ENCODE results near the gene TECPR1.
"Not testable (repeated sequence)": the region's sequence is repeated elsewhere in the genome, so short reads cannot be mapped to it uniquely, and the experiment has no call there.

TECPR1 gene

DNA sequence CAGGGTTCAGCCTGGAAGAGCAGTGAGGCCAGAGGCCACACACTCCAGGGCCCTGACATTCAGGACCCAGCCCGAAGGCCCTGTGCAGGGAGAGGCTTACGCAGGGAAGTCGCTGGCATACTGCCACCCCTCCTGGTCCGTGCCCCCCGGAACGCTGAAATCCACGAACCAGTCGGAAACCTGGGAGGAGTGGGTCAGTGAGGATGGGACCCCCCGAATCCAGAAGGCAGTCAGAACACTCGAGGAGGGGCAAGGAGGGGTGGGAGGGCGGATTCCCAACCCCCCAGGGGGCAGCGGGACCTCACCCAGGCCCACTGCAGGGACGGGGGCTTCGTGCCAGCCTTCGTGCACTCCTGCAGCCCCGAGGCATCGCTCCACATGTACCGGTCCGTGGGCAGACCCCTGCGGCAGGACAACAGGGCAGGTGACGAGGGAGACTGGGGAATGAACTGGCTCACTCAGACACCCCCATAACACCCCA, 27.3 kb downstream of the TECPR1 start:
- DNase-seq (ENCODE audit: low read depth): no peak

DNA sequence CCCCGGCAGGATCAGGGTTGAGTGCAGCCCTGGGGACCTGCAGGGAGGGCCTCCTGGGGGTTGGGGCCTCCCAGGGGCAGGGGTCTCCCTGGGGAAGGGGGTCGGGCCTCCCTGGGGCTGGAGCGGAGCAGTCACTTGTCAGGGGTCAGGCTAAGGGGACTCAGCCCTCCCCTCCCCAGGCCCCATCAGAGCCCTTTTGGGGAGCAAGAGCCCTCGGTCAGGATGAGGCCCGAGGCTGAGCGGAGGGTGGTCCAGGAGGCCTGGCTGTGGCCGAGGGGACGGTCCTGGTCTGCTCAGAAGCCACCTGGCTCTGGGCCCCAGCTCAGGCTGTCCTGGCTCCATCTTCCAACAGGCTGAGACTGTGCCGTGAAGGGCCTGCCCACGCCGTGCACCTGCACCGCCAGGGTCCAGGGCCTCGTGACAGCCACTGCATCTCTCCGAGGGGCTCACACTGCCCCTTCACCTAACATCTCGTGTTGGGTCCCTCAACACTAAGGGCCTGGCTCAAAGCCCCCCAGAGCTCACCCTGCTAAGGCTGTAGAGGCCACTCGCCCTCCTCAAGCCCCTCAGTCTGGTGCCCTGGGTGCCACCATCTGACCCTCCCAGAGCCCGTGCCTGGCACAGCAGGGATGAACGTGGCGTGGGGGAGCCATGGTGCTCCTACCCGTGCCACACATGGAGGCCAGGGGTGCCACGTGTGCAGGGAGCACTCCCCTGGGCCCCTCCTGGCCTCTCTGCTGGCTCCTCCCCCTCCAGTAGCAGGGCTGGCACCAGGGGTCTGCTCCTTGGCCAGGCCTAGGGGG, 27.9 kb downstream of the TECPR1 start:
- DNase-seq (ENCODE audit: low read depth): no peak

DNA sequence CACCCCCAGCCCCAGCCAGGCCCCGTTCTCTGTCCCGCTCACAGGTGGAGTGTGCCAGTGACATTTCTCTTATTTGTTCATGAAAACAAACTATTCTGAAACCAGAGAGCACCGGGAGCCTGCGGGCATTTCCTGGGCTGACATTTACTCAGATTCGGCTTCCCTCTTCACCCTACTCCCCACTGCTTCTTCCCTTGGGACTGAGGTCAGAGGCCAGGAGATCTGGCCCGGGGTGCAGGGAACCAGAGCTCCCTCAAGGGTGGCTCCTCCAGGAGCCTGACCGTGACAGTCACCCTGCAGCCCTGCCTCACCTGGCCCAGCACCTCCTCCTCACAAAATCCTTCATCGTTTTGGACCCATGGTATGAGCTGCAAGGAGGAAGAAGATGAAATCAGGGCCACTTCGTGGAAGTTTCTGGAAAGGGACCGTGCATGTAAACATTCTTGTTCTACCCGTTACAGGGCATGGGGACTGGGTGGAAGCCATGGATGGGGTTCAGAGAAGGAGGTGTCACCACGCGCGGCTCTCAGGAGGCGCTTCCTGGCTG, 28.6 kb downstream of the TECPR1 start:
- DNase-seq (ENCODE audit: low read depth): no peak

DNA sequence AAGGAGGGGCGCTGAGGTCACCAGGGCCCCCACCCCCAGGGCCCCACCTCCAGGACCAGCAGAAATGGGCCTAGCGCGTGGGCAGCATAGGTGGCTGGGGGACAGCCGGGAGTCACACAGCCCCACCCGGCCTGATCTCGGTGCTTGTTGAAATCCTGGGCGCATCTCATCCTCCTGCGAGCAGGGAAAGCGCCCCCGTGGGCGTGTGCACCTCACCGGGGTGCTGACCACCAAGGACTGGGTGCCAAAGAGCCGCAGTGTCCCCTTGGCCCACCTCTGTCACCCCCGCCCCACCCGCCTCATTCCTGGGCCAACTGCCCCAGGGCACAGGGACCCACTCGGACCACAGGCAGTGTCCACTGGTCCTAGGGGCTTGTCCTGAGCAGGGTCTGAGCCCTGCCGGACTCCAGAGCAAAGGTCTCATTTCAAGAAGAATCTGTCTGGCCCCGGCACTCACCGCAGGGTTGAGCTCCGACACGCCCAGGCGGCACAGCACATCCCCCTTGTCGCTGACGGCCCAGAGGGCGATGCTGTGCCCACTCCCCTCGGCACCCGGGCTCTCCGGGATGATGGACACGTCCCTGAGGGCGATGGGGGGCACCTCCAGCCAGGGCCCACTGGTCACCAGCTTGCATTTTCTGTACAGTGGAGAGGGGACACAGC, 29.4 kb downstream of the TECPR1 start:
- no peak for DNase-seq (ENCODE audit: low read depth)

DNA sequence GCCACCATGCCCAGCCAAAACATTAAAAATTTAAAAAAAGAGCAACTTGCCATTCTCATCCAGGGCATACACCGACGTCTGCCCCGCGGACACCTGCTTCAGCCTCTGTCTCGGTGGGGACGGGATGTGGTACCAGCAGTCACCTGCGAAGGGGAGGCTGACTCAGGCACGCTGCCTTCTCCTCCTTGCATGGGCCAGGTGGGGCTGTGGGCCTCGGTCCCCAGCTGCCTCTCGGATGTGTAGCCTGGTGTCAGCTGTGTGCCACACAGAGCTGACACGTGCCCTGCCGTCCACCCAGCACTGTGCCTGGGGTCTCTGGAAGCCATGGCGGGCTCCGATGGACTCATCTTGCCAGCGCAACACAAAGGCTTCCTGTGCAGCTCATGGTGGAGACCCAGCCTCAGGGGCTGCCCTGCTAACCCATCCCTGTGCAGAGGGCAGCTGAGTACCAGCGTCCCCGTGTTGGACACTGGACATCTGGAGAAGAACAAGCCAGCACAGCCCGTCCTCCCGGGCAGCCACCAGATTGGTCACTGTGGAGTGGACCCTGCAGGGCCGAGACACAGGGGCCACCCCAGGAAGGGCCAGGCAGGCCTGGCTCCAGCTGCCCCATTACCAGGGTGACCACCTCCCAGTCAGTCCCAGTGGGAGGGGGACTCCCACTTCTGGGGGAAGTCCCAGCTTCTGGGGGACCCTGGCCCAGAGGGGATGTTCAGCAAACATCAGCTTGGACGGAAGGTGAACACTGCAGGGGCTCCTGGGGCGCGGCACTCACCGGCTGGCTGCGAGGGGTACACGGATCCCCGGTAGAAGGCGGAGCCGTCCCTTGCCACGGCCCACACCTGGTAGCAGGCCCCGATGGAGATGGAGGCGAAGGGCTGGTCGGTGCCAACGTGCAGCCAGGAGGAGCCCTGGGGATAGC, 30.2 kb downstream of the TECPR1 start:
- DNase-seq (ENCODE audit: low read depth): no peak

DNA sequence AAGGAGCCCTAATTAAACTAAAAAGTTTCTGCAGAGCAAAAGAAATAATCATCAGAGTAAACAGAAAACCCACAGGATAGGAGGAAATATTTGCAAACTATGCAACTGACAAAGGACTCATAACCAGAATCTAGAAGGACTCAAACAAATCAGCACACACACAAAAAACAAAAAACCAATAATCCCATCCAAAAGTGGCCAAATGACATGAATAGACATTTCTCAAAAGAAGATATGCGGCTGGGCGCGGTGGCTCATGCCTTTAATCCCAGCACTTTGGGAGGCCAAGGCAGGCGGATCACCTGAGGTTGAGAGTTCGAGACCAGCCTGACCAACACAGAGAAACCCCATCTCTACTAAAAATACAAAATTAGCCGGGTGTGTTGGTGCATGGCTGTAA, 32.6 kb downstream of the TECPR1 start:
- DNase-seq (ENCODE audit: low read depth): not testable (repeated sequence)

DNA sequence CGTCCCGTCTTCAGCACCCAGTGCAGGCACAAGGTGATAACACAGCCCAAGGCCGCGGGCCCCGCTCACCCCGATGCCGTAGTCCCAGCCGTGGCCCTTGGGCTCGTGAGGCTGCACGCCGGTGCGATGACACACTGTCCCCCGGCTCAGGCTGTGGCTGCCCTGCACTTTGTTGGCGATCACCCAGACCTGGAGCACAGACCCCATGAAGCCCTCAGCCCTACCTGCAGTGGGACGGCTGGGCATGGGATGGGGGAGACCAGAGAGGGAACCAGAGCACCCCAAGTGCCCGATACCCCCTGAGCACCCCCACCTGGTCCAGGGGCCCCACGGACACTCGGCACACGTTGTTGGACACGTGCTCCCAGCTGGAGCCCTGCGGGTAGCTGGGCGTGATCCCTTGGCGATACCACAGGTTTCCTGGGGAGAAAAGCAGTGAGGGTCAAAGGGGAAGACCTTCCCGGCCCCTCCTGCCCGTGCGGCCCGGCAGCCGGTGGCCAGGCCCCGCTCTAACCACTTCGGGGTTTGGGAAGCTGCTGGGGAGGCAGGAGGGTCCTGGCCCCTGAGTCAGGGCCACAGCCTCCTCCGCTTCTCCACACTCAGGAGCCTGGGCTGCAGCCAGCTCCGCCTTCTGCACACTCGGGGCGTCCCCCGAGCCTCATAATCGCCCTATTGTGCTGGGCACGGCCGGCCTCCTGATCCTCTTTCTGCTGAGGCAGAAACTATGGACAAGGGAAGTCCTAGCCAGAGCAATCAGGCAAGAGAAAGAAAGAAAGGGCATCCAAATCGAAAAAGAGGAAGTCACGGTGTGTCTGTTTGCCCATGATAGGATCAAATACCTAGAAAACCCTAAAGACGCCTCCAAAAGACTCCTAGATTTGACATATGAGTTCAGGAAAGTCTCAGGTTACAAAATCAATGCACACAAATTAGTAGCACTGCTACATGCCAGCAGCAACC, 34.1 kb downstream of the TECPR1 start:
- DNase-seq (ENCODE audit: low read depth): no peak

DNA sequence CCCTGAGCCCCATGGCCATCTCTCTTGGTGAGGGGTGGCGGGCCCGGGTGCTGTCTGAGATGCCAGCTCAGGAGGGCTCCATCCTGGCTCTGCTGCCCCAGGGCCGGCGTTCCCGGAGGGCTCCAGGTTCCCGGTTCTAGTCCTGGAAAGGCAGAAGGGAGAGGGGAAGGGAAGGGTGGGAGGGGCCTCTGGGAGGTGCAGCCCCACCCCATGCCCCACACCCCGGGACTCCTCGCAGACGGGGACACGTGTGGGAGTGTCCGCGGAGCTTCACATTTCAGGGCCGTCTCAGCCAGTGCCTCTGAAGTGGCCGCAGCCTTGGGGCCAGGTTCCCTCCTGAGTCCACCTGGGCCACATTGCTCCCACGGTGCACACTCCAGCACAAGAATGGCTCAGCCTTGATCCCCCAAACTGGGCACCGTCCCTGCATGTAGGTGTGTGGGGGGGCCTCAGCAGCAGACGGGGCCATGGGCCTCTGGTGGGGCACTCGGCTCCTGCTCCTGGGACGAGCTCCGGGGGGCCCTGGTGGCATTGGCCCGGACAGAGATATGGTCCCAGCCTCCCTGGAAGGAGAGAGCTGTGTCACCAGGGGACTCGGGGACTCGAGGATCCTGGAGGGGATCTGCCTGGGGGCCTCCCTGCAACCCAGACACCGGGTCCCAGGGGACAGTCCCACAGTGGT, 35.0 kb downstream of the TECPR1 start:
- no peak for DNase-seq (ENCODE audit: low read depth)

DNA sequence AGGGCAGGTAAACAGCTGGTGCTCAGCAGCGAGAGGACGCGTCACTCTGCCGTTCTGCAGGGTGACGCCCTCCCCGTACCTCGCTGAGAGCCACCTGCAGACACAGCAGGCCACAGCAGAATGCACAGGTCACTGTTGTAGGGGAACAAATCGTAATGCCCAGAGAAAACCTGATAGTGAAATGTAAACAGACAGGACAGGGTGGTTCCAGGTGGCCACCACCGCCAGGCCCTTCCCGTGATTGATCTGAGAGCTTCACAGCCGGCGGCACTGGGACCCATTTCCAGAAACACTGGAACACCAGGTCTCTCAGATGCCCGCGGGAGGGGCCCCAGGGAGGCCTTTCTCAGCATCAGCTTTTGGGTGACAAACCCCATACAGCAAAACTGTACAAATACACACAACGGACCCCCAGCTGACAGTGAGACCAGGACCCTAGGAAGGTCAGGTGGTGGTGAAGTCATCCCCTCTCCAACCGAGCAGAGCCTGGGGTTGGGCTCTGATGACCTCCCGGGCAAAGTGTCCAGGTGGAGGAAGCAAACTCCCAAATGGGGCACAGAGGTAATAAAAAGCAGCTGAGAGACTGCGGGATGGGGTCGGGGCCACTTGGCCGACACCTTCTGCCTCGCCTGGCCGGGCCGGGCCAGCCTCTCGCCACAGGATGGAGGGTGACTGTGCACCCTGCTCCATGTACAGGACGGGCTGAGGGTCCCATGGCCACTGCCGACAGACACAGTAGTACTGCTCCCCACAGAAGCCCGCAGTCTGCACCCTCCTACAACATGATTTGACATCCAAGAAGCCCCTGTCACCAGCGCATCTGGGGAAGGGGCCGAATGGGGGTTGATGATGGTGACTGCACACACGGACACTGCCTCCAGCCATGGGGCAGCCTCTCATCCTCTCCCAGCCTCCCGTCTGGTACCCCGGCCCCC, 36.2 kb downstream of the TECPR1 start:
- DNase-seq (ENCODE audit: low read depth): no peak

DNA sequence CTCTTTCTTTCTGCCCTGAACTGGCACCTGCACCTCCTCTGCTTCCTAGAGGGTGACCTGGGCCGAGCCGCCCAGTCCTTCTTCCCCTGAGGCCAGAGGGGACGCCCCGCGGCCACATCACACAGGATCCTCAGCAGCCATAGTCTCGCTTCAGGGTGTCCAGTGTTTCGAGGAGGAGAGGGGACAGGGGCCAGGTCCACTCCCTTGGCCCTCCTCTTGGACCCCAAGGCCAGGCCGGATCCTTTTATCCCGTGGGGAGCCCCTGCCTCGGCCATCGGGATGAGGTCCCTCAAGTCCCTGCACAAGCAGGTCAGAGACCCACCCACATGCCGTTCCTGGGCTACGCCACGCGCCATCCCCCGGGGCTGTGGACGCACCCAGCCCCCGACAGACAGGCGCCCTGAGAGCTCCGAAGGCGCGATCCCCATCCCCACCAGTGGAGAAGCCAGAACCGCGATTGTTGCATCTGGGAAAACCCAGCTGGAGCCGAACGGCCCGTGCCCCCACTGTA, 37.2 kb downstream of the TECPR1 start:
- no peak for DNase-seq (ENCODE audit: low read depth)

DNA sequence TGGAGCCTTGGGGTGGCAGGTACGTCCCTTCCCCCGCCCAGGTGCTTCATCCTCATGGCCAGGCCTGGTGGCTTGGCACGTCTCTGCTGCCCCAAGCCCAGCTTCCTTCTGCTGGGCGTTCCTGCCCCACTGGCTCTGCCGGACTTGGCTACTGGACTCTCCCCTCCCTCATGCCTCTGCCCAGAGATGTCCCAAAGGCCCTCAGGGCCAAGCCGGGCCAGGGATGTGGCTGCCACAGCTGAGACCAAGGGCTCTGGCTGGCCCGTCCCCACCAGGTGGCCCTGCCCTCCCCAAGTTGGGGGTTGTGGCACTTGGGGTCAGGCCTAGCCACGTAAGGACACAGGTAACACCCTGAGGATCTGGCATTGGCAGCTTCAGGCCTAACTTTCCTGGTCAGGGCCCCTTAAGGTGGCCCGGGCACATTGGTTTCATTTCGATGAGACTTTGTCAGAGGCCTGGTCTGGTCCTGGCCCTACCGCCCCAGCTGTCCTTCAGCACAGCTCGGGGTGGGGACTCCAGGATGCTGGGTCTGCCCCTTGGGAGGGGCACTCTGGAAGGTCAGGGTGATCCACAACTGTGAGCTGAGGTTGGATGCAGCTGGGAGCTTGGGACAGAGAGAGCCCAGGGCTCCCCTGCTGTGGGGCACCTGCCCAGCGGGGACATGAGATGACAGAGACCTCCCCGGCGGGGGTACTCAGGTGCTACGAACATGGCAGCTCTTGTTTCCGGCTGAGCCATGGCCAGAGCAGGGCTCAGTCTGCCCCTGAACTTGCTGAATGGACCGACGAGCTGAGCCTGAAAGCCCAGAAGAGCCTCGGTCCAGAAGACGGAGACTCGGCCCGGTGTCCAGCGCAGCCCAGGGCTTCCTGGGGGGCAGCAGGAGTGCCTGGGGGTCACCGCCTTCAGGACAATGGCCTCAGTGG, 37.9 kb downstream of the TECPR1 start:
- no peak for DNase-seq (ENCODE audit: low read depth)

DNA sequence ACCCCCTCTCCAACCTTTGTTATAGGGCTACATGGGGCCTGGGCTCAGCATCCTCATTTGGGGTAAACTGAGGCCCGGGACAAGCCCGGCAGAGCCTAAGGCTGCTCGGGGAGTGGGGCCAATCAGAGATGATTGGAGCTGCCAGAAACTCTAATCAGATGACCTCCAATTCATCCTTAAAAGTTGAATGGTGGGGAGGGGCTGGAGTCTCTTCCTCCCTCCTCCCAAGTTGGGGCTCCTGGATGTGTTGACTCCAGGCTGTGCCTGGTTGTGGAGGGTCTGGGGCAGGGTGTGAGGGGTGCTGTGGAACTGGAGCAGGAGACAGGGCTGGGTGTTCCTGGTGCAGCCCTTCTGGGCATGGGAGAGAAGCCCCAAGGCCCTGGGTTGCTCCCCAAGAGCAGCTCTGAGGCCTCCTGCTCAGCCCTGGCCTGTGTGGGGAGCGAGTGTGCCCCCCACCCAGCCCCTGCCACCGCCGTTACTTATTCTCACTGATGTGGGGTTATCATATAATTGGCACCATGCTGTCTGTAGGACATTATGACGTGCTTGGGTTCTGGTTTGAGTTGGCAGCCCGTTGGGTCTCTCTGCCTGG, 38.6 kb downstream of the TECPR1 start:
- no peak for DNase-seq (ENCODE audit: low read depth)

DNA sequence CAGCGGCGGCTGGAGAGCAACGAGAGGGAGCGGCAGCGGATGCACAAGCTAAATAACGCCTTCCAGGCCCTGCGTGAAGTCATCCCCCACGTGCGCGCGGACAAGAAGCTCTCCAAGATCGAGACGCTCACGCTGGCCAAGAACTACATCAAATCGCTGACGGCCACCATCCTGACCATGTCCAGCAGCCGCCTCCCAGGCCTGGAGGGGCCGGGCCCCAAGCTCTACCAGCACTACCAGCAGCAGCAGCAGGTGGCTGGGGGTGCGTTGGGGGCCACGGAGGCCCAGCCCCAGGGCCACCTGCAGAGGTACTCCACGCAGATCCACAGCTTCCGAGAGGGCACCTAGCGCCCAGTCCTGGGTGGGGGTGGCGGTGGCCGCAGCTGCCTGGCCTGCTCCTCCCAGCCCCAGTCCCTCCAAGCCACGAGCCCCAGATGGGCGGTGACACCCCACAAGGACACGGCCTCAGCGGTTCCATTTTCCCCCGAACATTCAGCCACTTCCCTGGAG, 39.4 kb downstream of the TECPR1 start:
- no peak for DNase-seq (ENCODE audit: low read depth)

DNA sequence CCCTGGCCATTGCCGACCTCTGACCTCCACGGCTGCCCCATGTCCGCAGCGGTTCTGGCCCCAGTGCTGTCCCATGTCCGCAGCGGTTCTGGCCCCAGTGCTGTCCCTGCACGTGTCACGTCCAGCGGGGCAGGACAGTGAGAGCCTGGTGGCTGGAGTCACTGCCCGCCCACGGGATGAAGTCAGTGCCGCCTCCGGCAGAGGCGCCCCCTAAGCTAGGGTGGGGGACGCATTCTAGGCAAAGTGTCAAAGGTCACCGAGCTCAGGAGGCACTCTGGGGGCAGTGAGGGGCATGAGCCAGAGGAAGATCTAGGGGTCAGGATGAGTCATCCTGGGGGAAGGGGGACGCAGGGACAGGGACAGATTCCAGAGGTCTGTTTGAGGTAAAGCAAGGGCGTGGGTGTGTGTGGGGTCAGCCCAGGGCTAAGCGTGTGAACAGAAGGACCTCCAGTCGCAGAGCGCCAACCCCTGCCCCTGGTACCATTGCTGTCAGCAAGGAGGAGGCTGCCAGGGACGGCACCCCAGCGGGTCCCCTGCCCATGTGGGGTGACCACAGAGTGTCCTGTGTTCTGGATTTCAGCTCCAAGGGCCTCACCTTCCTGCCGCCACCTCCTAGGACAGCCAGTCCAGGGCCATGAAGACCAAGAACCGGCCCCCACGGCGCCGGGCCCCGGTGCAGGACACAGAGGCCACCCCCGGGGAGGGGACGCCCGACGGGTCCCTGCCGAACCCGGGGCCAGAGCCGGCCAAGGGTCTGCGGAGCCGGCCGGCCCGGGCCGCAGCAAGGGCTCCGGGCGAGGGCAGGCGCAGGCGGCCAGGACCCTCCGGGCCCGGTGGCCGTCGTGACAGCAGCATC, 40.1 kb downstream of the TECPR1 start:
- no peak for DNase-seq (ENCODE audit: low read depth)

DNA sequence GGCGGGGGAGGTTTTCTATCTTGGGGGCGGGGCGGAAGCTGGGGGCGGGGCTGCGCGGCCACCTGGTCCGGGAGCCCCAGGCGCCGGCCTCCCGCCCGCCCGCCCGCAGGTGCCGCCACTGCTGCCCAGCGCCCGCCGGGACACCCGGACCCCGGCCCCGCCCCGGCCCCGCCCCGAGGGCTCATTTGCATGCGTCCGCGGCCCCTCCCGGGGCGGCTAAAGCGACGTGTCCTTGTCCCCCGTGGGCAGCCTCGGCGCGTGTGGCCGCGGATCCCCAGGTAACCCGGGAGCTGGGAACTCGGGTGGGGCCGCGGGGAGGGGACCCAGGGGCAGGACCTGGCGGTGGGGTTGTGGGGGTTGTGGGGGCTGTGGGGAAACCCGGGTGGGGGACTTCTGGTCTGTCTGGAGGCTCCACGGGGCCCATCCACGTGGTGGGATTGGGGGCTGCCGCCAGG, 40.8 kb downstream of the TECPR1 start, which contains the start of gene BHLHA15:
BHLHA15 (plus strand) TSS at position 219 of the 455 bp plus-strand sequence. CDS start 871 bp downstream, outside the sequence.
- peak; percentile 11 for DNase-seq (ENCODE audit: low read depth)
